Spleen (tissue), 11 donors: ENCODE results near the gene MPP7. TPM values are rescaled to one million over a fixed set of nuclear protein-coding genes. Genes with fewer than 3 reads are reported as not detected.

Experiments used
- DNase-seq: peaks from one replicate; pipeline ENCODE4 v3.0.0-alpha.2; 2020
- H3K27ac ChIP-seq, 8 donors: fragments of 200-600 bp; sonication (generic) in 7 of 8; 1 replicate in 4 of 8; 2 replicates in 4 of 8; pipeline versions ENCODE4 v1.5.0 to v1.8.0; 2016 to 2021; ENCODE audit warnings: inconsistent platforms in 4 of 8, mild to moderate bottlenecking in 4 of 8, moderate library complexity in 1 of 8
- H3K27me3 ChIP-seq, 7 donors: fragments of 200-600 bp; sonication (generic) in 6 of 7; replicated peaks in 1 of 7; 1 replicate in 4 of 7; 2 replicates in 3 of 7; pipeline versions ENCODE4 v1.5.0 to v1.8.0; 2016 to 2021; ENCODE audit warnings: inconsistent platforms in 3 of 7, mild to moderate bottlenecking in 1 of 7
- H3K36me3 ChIP-seq, 6 donors: fragments of 200-600 bp; sonication (generic) in 5 of 6; 1 replicate in 4 of 6; 2 replicates in 2 of 6; pipeline versions ENCODE4 v1.5.0 to v1.8.0; 2016 to 2021; ENCODE audit warnings: inconsistent platforms in 2 of 6
- H3K4me1 ChIP-seq, 6 donors: fragments of 200-600 bp; sonication (generic) in 5 of 6; 1 replicate in 3 of 6; 2 replicates in 3 of 6; pipeline versions ENCODE4 v1.5.0 to v1.8.0; 2016 to 2021; ENCODE audit warnings: inconsistent platforms in 3 of 6
- H3K4me3 ChIP-seq, 8 donors: fragments of 200-600 bp; sonication (generic) in 7 of 8; 1 replicate in 4 of 8; 2 replicates in 4 of 8; pipeline versions ENCODE4 v1.5.0 to v1.8.0; 2016 to 2021; ENCODE audit warnings: inconsistent platforms in 4 of 8, mild to moderate bottlenecking in 4 of 8, moderate library complexity in 2 of 8
- H3K9me3 ChIP-seq, 8 donors: fragments of 200-600 bp; sonication (generic) in 7 of 8; 1 replicate in 4 of 8; 2 replicates in 4 of 8; pipeline versions ENCODE4 v1.5.0 to v1.8.0; 2016 to 2021; ENCODE audit warnings: inconsistent platforms in 4 of 8
- POLR2A ChIP-seq, 3 donors: fragments of 450-650 bp; IDR thresholded peaks; one replicate each; pipeline ENCODE4 v1.5.1; 2017; ENCODE audit warnings: antibody characterized with exemption in 3 of 3, mild to moderate bottlenecking in 1 of 3
- POLR2AphosphoS5 ChIP-seq, 3 donors: sonication (generic); formaldehyde crosslinking; IDR thresholded peaks; one replicate each; pipeline ENCODE4 v1.5.1; 2017; ENCODE audit warnings: antibody characterized with exemption in 3 of 3
- WGBS, 5 donors: extraction: QIAGEN DNeasy Blood & Tissue Kit in 3 of 5; methylation state at CpG; one replicate each; pipeline versions ENCODE4 v1.1.5 to v1.1.7; 2013 to 2018; 5-methylcytosine and 5-hydroxymethylcytosine counted together
- intact Hi-C: fragments of 100-400 bp; cut with DNase I; formaldehyde crosslinking; loops from one replicate; pipeline ENCODE4 v1.15.0; 2023; ENCODE audit warnings: low total_unique reads
- polyA plus RNA-seq, 3 donors: library from polyadenylated mRNA; stranded (reverse); fragments of 200-250 nt; gene quantifications; one replicate each; pipeline ENCODE4 v1.2.1, GENCODE V29; 2013
- total RNA-seq, 7 donors: library from RNA; depleted of rRNA in 3 of 7; stranded (reverse); fragments of >200 nt in 3 of 7; fragmentation: NEBNext Ultra II Directional in 4 of 7; extraction: Animal tissue kit (Norgen Biotek cat#: 25700) in 4 of 7; gene quantifications; one replicate each; pipeline versions ENCODE4 v1.1.0 to v1.2.1, GENCODE V29; 2016 to 2021
- TF ChIP-seq, protein P1 (sequence below), 11 experiments: fragments of 200-600 bp in 7 of 11; fragments of 450-650 bp in 4 of 11; sonication (generic) in 4 of 11; IDR thresholded peaks in 8 of 11; conservative IDR thresholded peaks in 3 of 11; 1 replicate in 7 of 11; 2 replicates in 4 of 11; pipeline versions ENCODE4 v1.4.0 to v1.8.0; 2016 to 2021; ENCODE audit warnings: antibody characterized with exemption in 11 of 11, inconsistent platforms in 4 of 11, mild to moderate bottlenecking in 1 of 11
- donor health status: healthy with polysubstance abuse.
- donor health status: DM: no; HTN: no; CAD: no; lungs with moderate emphysema.
- donor health status: DM: no; HTN: no; CAD: no.
- donor health status: Bipolar disorder and iron deficiency.
- donor health status: healthy.
- donor health status: DM: no; HTN: no; CAD: no.
- donor health status: DM: yes; HTN: yes; CAD: no.

Gene MPP7
- total and polyA plus RNA-seq, 10 donors, result 0.48 to 11.5 (median 6.8) TPM

DNA sequence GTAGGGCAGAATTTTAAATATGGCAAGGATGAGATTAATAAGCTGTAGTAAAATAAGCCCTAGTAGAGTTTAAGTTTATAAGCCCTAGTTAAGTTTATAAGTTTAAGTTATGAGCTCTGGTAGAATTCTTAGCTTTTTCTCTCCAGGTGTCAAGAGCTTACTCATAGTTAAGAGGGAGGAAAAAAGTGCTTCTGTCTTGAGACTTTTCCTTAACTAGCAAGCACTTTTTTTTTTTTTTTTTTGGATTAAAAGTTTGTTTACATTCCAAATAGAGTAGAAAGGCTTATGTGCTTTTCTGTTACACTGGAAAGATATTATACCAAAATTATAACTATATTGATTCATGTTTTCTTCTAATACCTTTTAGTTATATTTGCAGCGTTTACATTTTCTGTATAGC is 25.5 kb upstream of the MPP7 start:
- Histone ChIP-seq H3K27ac (no peak overlapping the region), H3K4me3 (no peak overlapping the region), H3K27me3 (peaks cover 0 to 6% (median 0%) of the 10 kb centered on the region in 7 donors), H3K9me3 (no peaks in the 10 kb centered on the region), H3K4me1 (peaks cover 0 to 54% (median 20%) of the 10 kb centered on the region in 6 donors), H3K36me3 (no peaks in the 10 kb centered on the region)
- DNase-seq, result no peak
- WGBS, 5 donors, result 91 to 100% (median 95%) methylated on average over 1 of the region's 1 CpG
- no peak for TF ChIP-seq POLR2A (IDR thresholded peaks at IDR 0.05)
- TF ChIP-seq, protein P1, sequence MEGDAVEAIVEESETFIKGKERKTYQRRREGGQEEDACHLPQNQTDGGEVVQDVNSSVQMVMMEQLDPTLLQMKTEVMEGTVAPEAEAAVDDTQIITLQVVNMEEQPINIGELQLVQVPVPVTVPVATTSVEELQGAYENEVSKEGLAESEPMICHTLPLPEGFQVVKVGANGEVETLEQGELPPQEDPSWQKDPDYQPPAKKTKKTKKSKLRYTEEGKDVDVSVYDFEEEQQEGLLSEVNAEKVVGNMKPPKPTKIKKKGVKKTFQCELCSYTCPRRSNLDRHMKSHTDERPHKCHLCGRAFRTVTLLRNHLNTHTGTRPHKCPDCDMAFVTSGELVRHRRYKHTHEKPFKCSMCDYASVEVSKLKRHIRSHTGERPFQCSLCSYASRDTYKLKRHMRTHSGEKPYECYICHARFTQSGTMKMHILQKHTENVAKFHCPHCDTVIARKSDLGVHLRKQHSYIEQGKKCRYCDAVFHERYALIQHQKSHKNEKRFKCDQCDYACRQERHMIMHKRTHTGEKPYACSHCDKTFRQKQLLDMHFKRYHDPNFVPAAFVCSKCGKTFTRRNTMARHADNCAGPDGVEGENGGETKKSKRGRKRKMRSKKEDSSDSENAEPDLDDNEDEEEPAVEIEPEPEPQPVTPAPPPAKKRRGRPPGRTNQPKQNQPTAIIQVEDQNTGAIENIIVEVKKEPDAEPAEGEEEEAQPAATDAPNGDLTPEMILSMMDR (IDR thresholded peaks at IDR 0.05 in 8 of 11, conservative IDR thresholded peaks at IDR 0.05 in 3 of 11), result no peak
- TF ChIP-seq POLR2AphosphoS5 (IDR thresholded peaks at IDR 0.05), result no peak
- intact Hi-C loops, result no loop called here

DNA sequence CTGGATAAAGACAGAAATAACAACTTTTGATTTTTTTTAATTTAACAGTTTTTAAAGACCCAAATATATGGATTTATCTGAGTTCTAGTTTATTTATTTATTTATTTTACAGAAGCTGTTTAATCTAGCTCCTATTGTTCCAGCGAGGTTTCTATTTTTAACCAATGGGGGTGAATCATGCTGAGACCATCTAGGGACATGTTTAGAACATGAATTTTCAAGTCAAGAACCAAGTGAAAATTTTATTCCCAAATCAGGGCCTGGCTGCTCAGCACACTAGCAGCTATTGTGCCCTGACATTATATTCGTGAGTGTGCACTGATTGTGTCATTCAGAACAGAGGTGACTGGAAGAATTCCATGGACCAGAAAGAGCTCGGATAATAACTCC is 24.6 kb upstream of the MPP7 start:
- DNase-seq, result no peak
- Histone ChIP-seq H3K27me3 (no peaks in the 10 kb centered on the region), H3K4me3 (no peak overlapping the region), H3K36me3 (no peaks in the 10 kb centered on the region), H3K27ac (no peak overlapping the region), H3K4me1 (peaks cover 0 to 45% (median 20%) of the 10 kb centered on the region in 6 donors), H3K9me3 (no peaks in the 10 kb centered on the region)
- WGBS, 5 donors, result 70 to 81% (median 74%) methylated on average over 3 of the region's 3 CpGs
- intact Hi-C loops, result no loop called here
- TF ChIP-seq POLR2AphosphoS5 (IDR thresholded peaks at IDR 0.05) (no peak), POLR2A (IDR thresholded peaks at IDR 0.05) (no peak)
- TF ChIP-seq, protein P1 (IDR thresholded peaks at IDR 0.05 in 8 of 11, conservative IDR thresholded peaks at IDR 0.05 in 3 of 11), result no peak

DNA sequence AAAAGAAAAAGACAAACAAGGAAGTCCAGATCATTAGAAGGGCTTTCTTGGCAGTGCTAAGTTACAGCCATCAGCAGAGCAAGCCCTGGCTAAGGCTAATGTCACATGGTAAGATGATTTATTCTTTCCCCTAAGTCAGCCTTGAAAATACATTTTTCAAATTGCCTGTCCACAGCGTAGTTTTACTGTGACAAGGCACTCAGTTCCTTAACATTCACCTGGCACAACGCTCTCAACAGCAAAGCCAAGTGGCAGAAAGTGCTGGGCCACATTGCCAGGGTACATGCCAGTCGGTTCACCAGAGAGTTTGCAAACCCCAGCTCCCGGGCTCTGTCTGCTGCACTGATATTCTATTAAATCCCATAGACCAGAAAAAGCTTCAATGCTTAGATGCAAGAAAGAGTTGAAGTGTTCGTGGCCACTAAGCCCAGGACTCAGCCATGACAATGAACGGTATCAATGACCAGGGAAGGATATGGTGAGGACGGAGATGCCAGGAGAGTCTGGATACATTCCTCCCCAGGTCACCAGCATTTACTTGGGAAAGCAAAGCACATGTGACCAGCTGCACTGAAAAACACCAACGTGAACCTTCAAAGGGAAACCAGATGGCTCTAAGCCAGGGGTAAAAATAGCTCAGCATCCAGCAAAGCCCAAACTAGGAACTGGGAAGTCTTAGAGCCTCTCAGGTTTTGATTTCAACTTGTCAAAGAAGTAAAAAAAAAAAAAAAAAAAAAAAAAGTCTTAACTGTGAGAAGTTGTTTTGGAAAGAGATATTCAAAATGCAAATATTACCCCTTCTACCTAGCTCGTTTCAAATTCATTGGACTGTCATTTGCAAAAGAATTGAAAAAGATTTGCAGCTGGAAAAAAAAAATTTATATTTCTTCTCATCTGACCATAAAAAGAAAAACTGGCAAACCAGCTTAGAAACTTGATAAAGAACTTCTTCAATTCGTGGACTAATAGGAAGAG is 23.9 kb upstream of the MPP7 start:
- no peak overlapping the region for H3K27ac ChIP-seq
- H3K27me3 ChIP-seq, result no peaks in the 10 kb centered on the region
- TF ChIP-seq, protein P1 (IDR thresholded peaks at IDR 0.05 in 8 of 11, conservative IDR thresholded peaks at IDR 0.05 in 3 of 11), result no peak
- no peak for TF ChIP-seq POLR2AphosphoS5 (IDR thresholded peaks at IDR 0.05)
- no peak for TF ChIP-seq POLR2A (IDR thresholded peaks at IDR 0.05)
- H3K9me3 ChIP-seq, result no peaks in the 10 kb centered on the region
- peaks cover 0 to 38% (median 19%) of the 10 kb centered on the region in 6 donors for H3K4me1 ChIP-seq
- 18 to 36% (median 26%) methylated on average over 10 of the region's 10 CpGs for WGBS, 5 donors
- intact Hi-C loops, result no loop called here
- DNase-seq, result no peak
- no peaks in the 10 kb centered on the region for H3K36me3 ChIP-seq
- H3K4me3 ChIP-seq, result no peak overlapping the region

DNA sequence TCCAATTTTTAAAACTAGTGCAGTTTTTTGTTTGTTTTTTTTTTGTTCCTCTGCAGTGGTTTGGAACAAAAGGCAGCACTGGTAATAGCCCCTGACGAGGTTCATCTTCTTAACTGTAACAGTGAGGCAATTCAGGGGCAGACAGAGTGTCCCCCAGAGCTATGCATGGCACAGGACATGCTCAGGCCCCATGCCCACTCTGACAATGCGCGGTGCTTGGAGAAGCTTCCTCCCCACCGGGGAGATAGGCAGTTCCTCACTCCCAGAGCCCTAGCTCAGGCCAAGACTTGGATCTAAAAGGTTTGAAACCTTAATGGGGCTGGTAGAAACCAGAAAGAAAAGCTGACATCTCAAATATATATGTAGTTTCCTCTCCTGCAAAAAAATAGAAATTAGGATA is 17.9 kb upstream of the MPP7 start:
- Histone ChIP-seq H3K36me3 (no peaks in the 10 kb centered on the region), H3K9me3 (no peaks in the 10 kb centered on the region), H3K4me1 (no peaks in the 10 kb centered on the region), H3K4me3 (no peak overlapping the region), H3K27ac (no peak overlapping the region), H3K27me3 (no peaks in the 10 kb centered on the region)
- DNase-seq, result no peak
- 45 to 85% (median 73%) methylated on average over 4 of the region's 4 CpGs for WGBS, 5 donors
- TF ChIP-seq POLR2A (IDR thresholded peaks at IDR 0.05), result no peak
- TF ChIP-seq, protein P1 (IDR thresholded peaks at IDR 0.05 in 8 of 11, conservative IDR thresholded peaks at IDR 0.05 in 3 of 11), result no peak
- no peak for TF ChIP-seq POLR2AphosphoS5 (IDR thresholded peaks at IDR 0.05)
- intact Hi-C loops, result no loop called here
